GM23338 (cell line): ENCODE results near the gene CD79A. TPM values are rescaled to one million over a fixed set of nuclear protein-coding genes. Genes with fewer than 3 reads are reported as not detected.

ENCODE experiments used
- ATAC-seq: fragments of 200-7000 bp; cut with Tn5 transposase; 3 replicates; pipeline ENCODE4 v1.9.1; 2020
- DNase-seq: peaks from one replicate; pipeline ENCODE4 v3.0.0-alpha.2; 2015; ENCODE audit warnings: low spot score
- H2AFZ ChIP-seq: fragments of 200-600 bp; sonication (generic); 2 replicates; pipeline ENCODE4 v1.8.0; 2016; ENCODE audit warnings: antibody characterized with exemption, mild to moderate bottlenecking, moderate library complexity
- H3F3A ChIP-seq: fragments of 200-600 bp; sonication (generic); replicated peaks from 2 replicates; pipeline ENCODE4 v1.8.0; 2017; ENCODE audit warnings: antibody characterized with exemption, mixed run types, low read depth
- H3K27ac ChIP-seq: fragments of 200-600 bp; sonication (generic); 2 replicates; pipeline ENCODE4 v1.6.1; 2016; ENCODE audit warnings: low read depth
- H3K27me3 ChIP-seq: fragments of 200-600 bp; sonication (generic); 2 replicates; pipeline ENCODE4 v1.8.0; 2016; ENCODE audit warnings: mild to moderate bottlenecking, mixed run types, moderate library complexity; ENCODE audit not compliant: insufficient read depth
- H3K36me3 ChIP-seq: fragments of 200-600 bp; sonication (generic); 2 replicates; pipeline ENCODE4 v1.8.0; 2016; ENCODE audit warnings: mild to moderate bottlenecking; ENCODE audit not compliant: insufficient read depth
- H3K4me1 ChIP-seq: fragments of 200-600 bp; sonication (generic); 2 replicates; pipeline ENCODE4 v1.8.0; 2016; ENCODE audit warnings: mild to moderate bottlenecking, moderate library complexity; ENCODE audit not compliant: insufficient read depth
- H3K4me2 ChIP-seq: fragments of 200-600 bp; sonication (generic); 2 replicates; pipeline ENCODE4 v1.7.1; 2017; ENCODE audit warnings: mixed run types
- H3K4me3 ChIP-seq: fragments of 200-600 bp; sonication (generic); 2 replicates; pipeline ENCODE4 v1.6.1; 2016; ENCODE audit warnings: mixed run types
- H3K79me2 ChIP-seq: fragments of 200-600 bp; sonication (generic); replicated peaks from 2 replicates; pipeline ENCODE4 v1.8.0; 2017; ENCODE audit warnings: mild to moderate bottlenecking; ENCODE audit not compliant: insufficient read depth
- H3K9me2 ChIP-seq: fragments of 200-600 bp; sonication (generic); 2 replicates; pipeline ENCODE4 v1.8.0; 2017; ENCODE audit not compliant: insufficient read depth
- H4K20me1 ChIP-seq: fragments of 200-600 bp; sonication (generic); replicated peaks from 2 replicates; pipeline ENCODE4 v1.8.0; 2017; ENCODE audit warnings: mild to moderate bottlenecking; ENCODE audit not compliant: insufficient read depth
- H3K27ac Mint-ChIP-seq: 2 replicates; pipeline ENCODE4 v1.8.0; 2020; ENCODE audit warnings: inconsistent platforms, mild to moderate bottlenecking, moderate library complexity, mixed read lengths
- H3K27me3 Mint-ChIP-seq: 3 replicates; pipeline ENCODE4 v1.8.0; 2022; ENCODE audit warnings: low read depth, mild to moderate bottlenecking, moderate library complexity, mixed read lengths, inconsistent platforms; ENCODE audit not compliant: insufficient read depth, poor library complexity
- H3K36me3 Mint-ChIP-seq: 3 replicates; pipeline ENCODE4 v1.8.0; 2021; ENCODE audit warnings: low read depth, mild to moderate bottlenecking, inconsistent platforms, moderate library complexity, mixed read lengths
- H3K4me1 Mint-ChIP-seq: 3 replicates; pipeline ENCODE4 v1.8.0; 2020; ENCODE audit warnings: mild to moderate bottlenecking, inconsistent platforms, mixed read lengths
- H3K4me3 Mint-ChIP-seq: 3 replicates; pipeline ENCODE4 v1.8.0; 2021; ENCODE audit warnings: moderate library complexity, mild to moderate bottlenecking, inconsistent platforms, mixed read lengths
- H3K9me3 Mint-ChIP-seq: 3 replicates; pipeline ENCODE4 v1.8.0; 2020; ENCODE audit warnings: moderate library complexity, mild to moderate bottlenecking, inconsistent platforms, mixed read lengths
- CREB1 ChIP-seq: fragments of 250-450 bp; sonication (Bioruptor Pico); IDR thresholded peaks from 2 replicates; pipeline ENCODE4 v1.5.0; 2020; ENCODE audit warnings: low read depth, mild to moderate bottlenecking, moderate library complexity
- EZH2phosphoT487 ChIP-seq: fragments of 200-600 bp; sonication (generic); IDR thresholded peaks from one replicate; pipeline ENCODE4 v1.8.1; 2018; ENCODE audit warnings: antibody characterized with exemption; ENCODE audit not compliant: unreplicated experiment
- POLR2AphosphoS5 ChIP-seq: IDR thresholded peaks from 2 replicates; pipeline ENCODE4 v1.6.1; 2016; ENCODE audit warnings: antibody characterized with exemption, low read depth
- polyA plus RNA-seq: library from polyadenylated mRNA; unstranded; fragments of >200 nt; fragmentation: Nextera tagmentation; extraction: Ambion mirVana; gene quantifications from 2 replicates; pipeline ENCODE4 v1.2.1, GENCODE V29; 2016
- total RNA-seq: library from RNA; depleted of rRNA; stranded (reverse); fragments of >200 nt; shearing (Covaris generic); gene quantifications from 2 replicates; pipeline ENCODE4 v1.2.3, GENCODE V29; 2014
- TF ChIP-seq, protein P1 (sequence below), 2 experiments: fragments of 200-600 bp in 1 of 2; sonication (generic) in 1 of 2; conservative IDR thresholded peaks; 2 replicates each; pipeline versions ENCODE4 v1.5.1 to v1.6.1; 2016 to 2017; ENCODE audit warnings: antibody characterized with exemption in 2 of 2, low read depth in 2 of 2, mild to moderate bottlenecking in 2 of 2, moderate library complexity in 1 of 2
- TF ChIP-seq, protein P2 (sequence below): fragments of 250-450 bp; sonication (Bioruptor Pico); IDR thresholded peaks from 2 replicates; pipeline ENCODE4 v1.5.0; 2020; ENCODE audit warnings: mild to moderate bottlenecking, moderate library complexity
- TF ChIP-seq, protein P3 (sequence below): IDR thresholded peaks from one replicate; pipeline ENCODE4 v1.6.1; 2018; ENCODE audit warnings: antibody characterized with exemption; ENCODE audit not compliant: unreplicated experiment

The CD79A gene
- total and polyA plus RNA-seq, 2 experiments from 2014 or later, result 0.27 TPM; not detected in 1

DNA sequence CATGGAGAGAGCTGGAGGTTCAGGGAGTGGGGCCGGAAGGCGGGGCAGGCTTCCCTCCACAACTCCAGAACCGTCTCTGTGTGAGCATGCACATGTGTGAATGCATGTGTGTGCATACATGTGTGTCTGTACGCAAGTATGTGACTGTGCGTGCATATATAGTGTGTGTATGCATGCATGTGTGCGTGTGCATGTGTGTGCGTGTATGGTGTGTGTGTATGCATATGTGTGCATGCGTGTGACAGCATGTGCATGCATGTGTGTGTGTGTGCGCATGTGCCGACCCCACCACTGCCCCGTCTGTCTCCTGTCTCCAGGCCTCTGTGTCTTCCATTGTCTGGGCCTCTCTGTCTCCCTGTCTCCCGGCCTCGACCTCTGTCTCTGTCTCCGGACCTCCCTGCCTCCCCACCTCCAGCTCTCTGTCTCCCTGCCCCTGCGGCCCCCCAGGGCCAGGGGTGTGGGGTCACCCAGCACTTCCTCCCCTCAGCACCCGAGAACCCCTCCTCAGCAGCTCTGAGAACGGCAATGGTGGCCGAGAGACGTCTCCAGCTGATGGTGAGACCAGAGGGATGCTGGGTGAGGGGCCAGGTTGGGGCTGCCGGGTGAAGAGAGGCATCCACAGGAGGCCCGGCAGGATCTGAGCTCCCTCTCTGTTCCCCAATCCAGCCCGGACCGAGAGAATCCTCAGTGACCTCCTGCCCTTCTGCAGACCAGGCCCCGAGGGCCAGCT, 28.4 kb downstream of the CD79A start:
- H3K27ac Mint-ChIP-seq, result no peak overlapping the region
- H3K4me3 Mint-ChIP-seq, result no peak overlapping the region; the same call in 2 of the 3 replicates
- peaks cover 12% of the 10 kb centered on the region for H3K4me1 Mint-ChIP-seq
- peaks cover 44% of the 10 kb centered on the region for H3K36me3 Mint-ChIP-seq
- ATAC-seq (no peak), DNase-seq (no peak)
- no peak overlapping the region for H2AFZ ChIP-seq
- no peak overlapping the region for H3K27ac ChIP-seq
- H3F3A ChIP-seq, result no peaks in the 10 kb centered on the region
- peaks cover 3% of the 10 kb centered on the region; the same call in 1 of the 2 replicates for H3K36me3 ChIP-seq
- H3K27me3 ChIP-seq, result peaks cover 18% of the 10 kb centered on the region
- no peaks in the 10 kb centered on the region; the same call in 1 of the 2 replicates for H3K4me1 ChIP-seq
- no peak overlapping the region for H3K4me3 ChIP-seq
- no peaks in the 10 kb centered on the region; the same call in 2 of the 3 replicates for H3K9me3 Mint-ChIP-seq
- H3K27me3 Mint-ChIP-seq, result peaks cover 19% of the 10 kb centered on the region
- TF ChIP-seq, protein P1, sequence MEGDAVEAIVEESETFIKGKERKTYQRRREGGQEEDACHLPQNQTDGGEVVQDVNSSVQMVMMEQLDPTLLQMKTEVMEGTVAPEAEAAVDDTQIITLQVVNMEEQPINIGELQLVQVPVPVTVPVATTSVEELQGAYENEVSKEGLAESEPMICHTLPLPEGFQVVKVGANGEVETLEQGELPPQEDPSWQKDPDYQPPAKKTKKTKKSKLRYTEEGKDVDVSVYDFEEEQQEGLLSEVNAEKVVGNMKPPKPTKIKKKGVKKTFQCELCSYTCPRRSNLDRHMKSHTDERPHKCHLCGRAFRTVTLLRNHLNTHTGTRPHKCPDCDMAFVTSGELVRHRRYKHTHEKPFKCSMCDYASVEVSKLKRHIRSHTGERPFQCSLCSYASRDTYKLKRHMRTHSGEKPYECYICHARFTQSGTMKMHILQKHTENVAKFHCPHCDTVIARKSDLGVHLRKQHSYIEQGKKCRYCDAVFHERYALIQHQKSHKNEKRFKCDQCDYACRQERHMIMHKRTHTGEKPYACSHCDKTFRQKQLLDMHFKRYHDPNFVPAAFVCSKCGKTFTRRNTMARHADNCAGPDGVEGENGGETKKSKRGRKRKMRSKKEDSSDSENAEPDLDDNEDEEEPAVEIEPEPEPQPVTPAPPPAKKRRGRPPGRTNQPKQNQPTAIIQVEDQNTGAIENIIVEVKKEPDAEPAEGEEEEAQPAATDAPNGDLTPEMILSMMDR (conservative IDR thresholded peaks at IDR 0.05; ENCODE audit: low read depth in 2 of 2), result no peak
- TF ChIP-seq EZH2phosphoT487, result no peak
- TF ChIP-seq, protein P2, sequence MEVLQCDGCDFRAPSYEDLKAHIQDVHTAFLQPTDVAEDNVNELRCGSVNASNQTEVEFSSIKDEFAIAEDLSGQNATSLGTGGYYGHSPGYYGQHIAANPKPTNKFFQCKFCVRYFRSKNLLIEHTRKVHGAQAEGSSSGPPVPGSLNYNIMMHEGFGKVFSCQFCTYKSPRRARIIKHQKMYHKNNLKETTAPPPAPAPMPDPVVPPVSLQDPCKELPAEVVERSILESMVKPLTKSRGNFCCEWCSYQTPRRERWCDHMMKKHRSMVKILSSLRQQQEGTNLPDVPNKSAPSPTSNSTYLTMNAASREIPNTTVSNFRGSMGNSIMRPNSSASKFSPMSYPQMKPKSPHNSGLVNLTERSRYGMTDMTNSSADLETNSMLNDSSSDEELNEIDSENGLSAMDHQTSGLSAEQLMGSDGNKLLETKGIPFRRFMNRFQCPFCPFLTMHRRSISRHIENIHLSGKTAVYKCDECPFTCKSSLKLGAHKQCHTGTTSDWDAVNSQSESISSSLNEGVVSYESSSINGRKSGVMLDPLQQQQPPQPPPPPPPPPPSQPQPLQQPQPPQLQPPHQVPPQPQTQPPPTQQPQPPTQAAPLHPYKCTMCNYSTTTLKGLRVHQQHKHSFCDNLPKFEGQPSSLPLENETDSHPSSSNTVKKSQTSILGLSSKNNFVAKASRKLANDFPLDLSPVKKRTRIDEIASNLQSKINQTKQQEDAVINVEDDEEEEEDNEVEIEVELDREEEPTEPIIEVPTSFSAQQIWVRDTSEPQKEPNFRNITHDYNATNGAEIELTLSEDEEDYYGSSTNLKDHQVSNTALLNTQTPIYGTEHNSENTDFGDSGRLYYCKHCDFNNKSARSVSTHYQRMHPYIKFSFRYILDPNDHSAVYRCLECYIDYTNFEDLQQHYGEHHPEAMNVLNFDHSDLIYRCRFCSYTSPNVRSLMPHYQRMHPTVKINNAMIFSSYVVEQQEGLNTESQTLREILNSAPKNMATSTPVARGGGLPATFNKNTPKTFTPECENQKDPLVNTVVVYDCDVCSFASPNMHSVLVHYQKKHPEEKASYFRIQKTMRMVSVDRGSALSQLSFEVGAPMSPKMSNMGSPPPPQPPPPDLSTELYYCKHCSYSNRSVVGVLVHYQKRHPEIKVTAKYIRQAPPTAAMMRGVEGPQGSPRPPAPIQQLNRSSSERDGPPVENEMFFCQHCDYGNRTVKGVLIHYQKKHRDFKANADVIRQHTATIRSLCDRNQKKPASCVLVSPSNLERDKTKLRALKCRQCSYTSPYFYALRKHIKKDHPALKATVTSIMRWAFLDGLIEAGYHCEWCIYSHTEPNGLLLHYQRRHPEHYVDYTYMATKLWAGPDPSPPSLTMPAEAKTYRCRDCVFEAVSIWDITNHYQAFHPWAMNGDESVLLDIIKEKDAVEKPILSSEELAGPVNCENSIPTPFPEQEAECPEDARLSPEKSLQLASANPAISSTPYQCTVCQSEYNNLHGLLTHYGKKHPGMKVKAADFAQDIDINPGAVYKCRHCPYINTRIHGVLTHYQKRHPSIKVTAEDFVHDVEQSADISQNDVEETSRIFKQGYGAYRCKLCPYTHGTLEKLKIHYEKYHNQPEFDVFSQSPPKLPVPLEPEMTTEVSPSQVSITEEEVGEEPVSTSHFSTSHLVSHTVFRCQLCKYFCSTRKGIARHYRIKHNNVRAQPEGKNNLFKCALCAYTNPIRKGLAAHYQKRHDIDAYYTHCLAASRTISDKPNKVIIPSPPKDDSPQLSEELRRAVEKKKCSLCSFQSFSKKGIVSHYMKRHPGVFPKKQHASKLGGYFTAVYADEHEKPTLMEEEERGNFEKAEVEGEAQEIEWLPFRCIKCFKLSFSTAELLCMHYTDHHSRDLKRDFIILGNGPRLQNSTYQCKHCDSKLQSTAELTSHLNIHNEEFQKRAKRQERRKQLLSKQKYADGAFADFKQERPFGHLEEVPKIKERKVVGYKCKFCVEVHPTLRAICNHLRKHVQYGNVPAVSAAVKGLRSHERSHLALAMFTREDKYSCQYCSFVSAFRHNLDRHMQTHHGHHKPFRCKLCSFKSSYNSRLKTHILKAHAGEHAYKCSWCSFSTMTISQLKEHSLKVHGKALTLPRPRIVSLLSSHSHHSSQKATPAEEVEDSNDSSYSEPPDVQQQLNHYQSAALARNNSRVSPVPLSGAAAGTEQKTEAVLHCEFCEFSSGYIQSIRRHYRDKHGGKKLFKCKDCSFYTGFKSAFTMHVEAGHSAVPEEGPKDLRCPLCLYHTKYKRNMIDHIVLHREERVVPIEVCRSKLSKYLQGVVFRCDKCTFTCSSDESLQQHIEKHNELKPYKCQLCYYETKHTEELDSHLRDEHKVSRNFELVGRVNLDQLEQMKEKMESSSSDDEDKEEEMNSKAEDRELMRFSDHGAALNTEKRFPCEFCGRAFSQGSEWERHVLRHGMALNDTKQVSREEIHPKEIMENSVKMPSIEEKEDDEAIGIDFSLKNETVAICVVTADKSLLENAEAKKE (CRISPR knock-in tag), result no peak
- TF ChIP-seq, protein P3, sequence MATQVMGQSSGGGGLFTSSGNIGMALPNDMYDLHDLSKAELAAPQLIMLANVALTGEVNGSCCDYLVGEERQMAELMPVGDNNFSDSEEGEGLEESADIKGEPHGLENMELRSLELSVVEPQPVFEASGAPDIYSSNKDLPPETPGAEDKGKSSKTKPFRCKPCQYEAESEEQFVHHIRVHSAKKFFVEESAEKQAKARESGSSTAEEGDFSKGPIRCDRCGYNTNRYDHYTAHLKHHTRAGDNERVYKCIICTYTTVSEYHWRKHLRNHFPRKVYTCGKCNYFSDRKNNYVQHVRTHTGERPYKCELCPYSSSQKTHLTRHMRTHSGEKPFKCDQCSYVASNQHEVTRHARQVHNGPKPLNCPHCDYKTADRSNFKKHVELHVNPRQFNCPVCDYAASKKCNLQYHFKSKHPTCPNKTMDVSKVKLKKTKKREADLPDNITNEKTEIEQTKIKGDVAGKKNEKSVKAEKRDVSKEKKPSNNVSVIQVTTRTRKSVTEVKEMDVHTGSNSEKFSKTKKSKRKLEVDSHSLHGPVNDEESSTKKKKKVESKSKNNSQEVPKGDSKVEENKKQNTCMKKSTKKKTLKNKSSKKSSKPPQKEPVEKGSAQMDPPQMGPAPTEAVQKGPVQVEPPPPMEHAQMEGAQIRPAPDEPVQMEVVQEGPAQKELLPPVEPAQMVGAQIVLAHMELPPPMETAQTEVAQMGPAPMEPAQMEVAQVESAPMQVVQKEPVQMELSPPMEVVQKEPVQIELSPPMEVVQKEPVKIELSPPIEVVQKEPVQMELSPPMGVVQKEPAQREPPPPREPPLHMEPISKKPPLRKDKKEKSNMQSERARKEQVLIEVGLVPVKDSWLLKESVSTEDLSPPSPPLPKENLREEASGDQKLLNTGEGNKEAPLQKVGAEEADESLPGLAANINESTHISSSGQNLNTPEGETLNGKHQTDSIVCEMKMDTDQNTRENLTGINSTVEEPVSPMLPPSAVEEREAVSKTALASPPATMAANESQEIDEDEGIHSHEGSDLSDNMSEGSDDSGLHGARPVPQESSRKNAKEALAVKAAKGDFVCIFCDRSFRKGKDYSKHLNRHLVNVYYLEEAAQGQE, result no peak
- TF ChIP-seq POLR2AphosphoS5, result no peak
- no peak for TF ChIP-seq CREB1
- no peaks in the 10 kb centered on the region for H3K9me2 ChIP-seq
- no peaks in the 10 kb centered on the region for H3K79me2 ChIP-seq
- no peak overlapping the region for H3K4me2 ChIP-seq
- no peaks in the 10 kb centered on the region; the same call in 1 of the 2 replicates for H4K20me1 ChIP-seq
